GM12878 (cell line): Measurements from ENCODE around the gene AMBN. TPM values are rescaled to one million over a fixed set of nuclear protein-coding genes. Genes with fewer than 3 reads are reported as not detected.

Experiments used
- ATAC-seq: fragments of 200-7000 bp; cut with Tn5 transposase; 3 replicates; pipeline ENCODE4 v1.9.1; 2020; ENCODE audit warnings: mild to moderate bottlenecking, moderate library complexity
- BruUV-seq: library from RNA; stranded (reverse); fragments of 400-500 nt; replicated peaks from 2 replicates; lab custom pipeline; 2021; lab: Mats Ljungman, UMichigan
- CTCF ChIA-PET: fragments of 300-600 bp; sonication (Branson Sonifier 250); formaldehyde crosslinking; extraction: SDS; loops from one replicate; lab custom pipeline; 2021; ENCODE audit warnings: inconsistent platforms; lab: Yijun Ruan, JAX
- POLR2A ChIA-PET: fragments of 350-600 bp; formaldehyde crosslinking; extraction: SDS; loops from one replicate; lab custom pipeline; 2021; ENCODE audit warnings: inconsistent platforms; lab: Charles Lee
- RAD21 ChIA-PET: fragments of 300-600 bp; sonication (Branson Sonifier 250); formaldehyde crosslinking; loops from one replicate; lab custom pipeline; 2023; ENCODE audit warnings: antibody characterized with exemption; ENCODE audit not compliant: unreplicated experiment; lab: Charles Lee
- SMC1A ChIA-PET: fragments of 300-600 bp; sonication (Branson Sonifier 250); formaldehyde crosslinking; loops from one replicate; lab custom pipeline; 2023; ENCODE audit not compliant: unreplicated experiment, uncharacterized antibody; lab: Charles Lee
- DNase-seq: peaks from one replicate; pipeline ENCODE4 v3.0.0-alpha.2; 2011; ENCODE audit warnings: low read depth, low spot score
- FAIRE-seq: peaks from 3 replicates; lab custom pipeline; 2011; peaks lifted over from hg19 to GRCh38; lab: Jason Lieb, UNC
- H2AFZ ChIP-seq: 2 replicates; pipeline ENCODE4 v1.6.0; 2011; ENCODE audit warnings: low read depth, low read length, control low read depth; ENCODE audit not compliant: control insufficient read depth
- H3K27ac ChIP-seq: 2 replicates; pipeline ENCODE4 v1.5.1; 2011; ENCODE audit warnings: control low read depth; ENCODE audit not compliant: control insufficient read depth, insufficient read depth
- H3K27me3 ChIP-seq, 2 experiments: replicated peaks in 1 of 2; 2 replicates each; pipeline versions ENCODE4 v1.6.0 to v1.6.1; 2011; ENCODE audit warnings: low read length in 1 of 2; ENCODE audit not compliant: control insufficient read depth in 2 of 2, insufficient read depth in 2 of 2
- H3K36me3 ChIP-seq, 2 experiments: 2 replicates each; pipeline ENCODE4 v1.5.1; 2011; ENCODE audit warnings: low read length in 1 of 2; ENCODE audit not compliant: control insufficient read depth in 2 of 2, insufficient read depth in 2 of 2
- H3K4me1 ChIP-seq: 2 replicates; pipeline ENCODE4 v1.6.1; 2011; ENCODE audit warnings: mild to moderate bottlenecking, low read length, moderate library complexity, mixed read lengths; ENCODE audit not compliant: control insufficient read depth, insufficient read depth
- H3K4me2 ChIP-seq: 2 replicates; pipeline ENCODE4 v1.6.0; 2011; ENCODE audit warnings: control low read depth; ENCODE audit not compliant: control insufficient read depth, insufficient read depth
- H3K4me3 ChIP-seq: fragments of 200-600 bp; sonication (generic); 2 replicates; pipeline ENCODE4 v1.5.1; 2016
- H3K79me2 ChIP-seq: 2 replicates; pipeline ENCODE4 v1.6.0; 2011; ENCODE audit warnings: low read length; ENCODE audit not compliant: control insufficient read depth, insufficient read depth
- H3K9ac ChIP-seq: 2 replicates; pipeline ENCODE4 v1.8.0; 2011; ENCODE audit warnings: low read length, control low read depth, mixed read lengths; ENCODE audit not compliant: control insufficient read depth, insufficient read depth
- H3K9me3 ChIP-seq: replicated peaks from 3 replicates; pipeline ENCODE4 v1.5.1; 2011; ENCODE audit warnings: mild to moderate bottlenecking, low read length; ENCODE audit not compliant: control insufficient read depth, insufficient read depth
- H4K20me1 ChIP-seq: 2 replicates; pipeline ENCODE4 v1.6.0; 2011; ENCODE audit not compliant: control insufficient read depth, insufficient read depth
- ETV6 ChIP-seq, 2 experiments: fragments of 450-650 bp in 1 of 2; IDR thresholded peaks in 1 of 2; conservative IDR thresholded peaks in 1 of 2; 2 replicates each; pipeline ENCODE4 v1.6.1; 2014; ENCODE audit warnings: antibody characterized with exemption in 1 of 2, borderline replicate concordance in 1 of 2, low read depth in 1 of 2, mild to moderate bottlenecking in 1 of 2, moderate library complexity in 1 of 2
- GABPA ChIP-seq: IDR thresholded peaks from 2 replicates; pipeline ENCODE4 v1.6.1; 2014; ENCODE audit warnings: antibody characterized with exemption, low read depth, mild to moderate bottlenecking, inconsistent platforms
- IKZF2 ChIP-seq, 2 experiments: fragments of 450-650 bp; IDR thresholded peaks; 2 replicates each; pipeline ENCODE4 v1.6.1; 2017; ENCODE audit warnings: mild to moderate bottlenecking in 2 of 2, moderate library complexity in 2 of 2
- KLF5 ChIP-seq: fragments of 450-650 bp; IDR thresholded peaks from 2 replicates; pipeline ENCODE4 v1.6.1; 2014; ENCODE audit warnings: mild to moderate bottlenecking; ENCODE audit not compliant: partially characterized antibody
- MYB ChIP-seq: fragments of 150-350 bp; IDR thresholded peaks from 2 replicates; pipeline ENCODE4 v1.6.1; 2014; ENCODE audit warnings: mild to moderate bottlenecking, low read depth, low read length, borderline replicate concordance
- NR2C2 ChIP-seq: IDR thresholded peaks from 2 replicates; pipeline ENCODE4 v1.6.1; 2011; ENCODE audit warnings: borderline replicate concordance, low read depth; ENCODE audit not compliant: control insufficient read depth, insufficient read length
- PBX3 ChIP-seq: IDR thresholded peaks from 2 replicates; pipeline ENCODE4 v1.6.1; 2011; ENCODE audit warnings: mild to moderate bottlenecking, low read depth, low read length, moderate library complexity; ENCODE audit not compliant: insufficient replicate concordance
- POLR2AphosphoS2 ChIP-seq: IDR thresholded peaks from 2 replicates; pipeline ENCODE4 v1.6.1; 2011; ENCODE audit warnings: low read depth, mild to moderate bottlenecking, low read length, improper control_type of control experiment, moderate library complexity
- RAD51 ChIP-seq: fragments of 450-650 bp; IDR thresholded peaks from 2 replicates; pipeline ENCODE4 v1.6.1; 2016; ENCODE audit warnings: moderate library complexity, mild to moderate bottlenecking, inconsistent platforms
- TBL1XR1 ChIP-seq: IDR thresholded peaks from 2 replicates; pipeline ENCODE4 v1.6.1; 2012; ENCODE audit warnings: low read depth, low read length, improper control_type of control experiment
- ZNF217 ChIP-seq: fragments of 450-650 bp; IDR thresholded peaks from 2 replicates; pipeline ENCODE4 v1.6.1; 2017; ENCODE audit warnings: antibody characterized with exemption, mild to moderate bottlenecking
- ZNF24 ChIP-seq: fragments of 450-650 bp; IDR thresholded peaks from 2 replicates; pipeline ENCODE4 v1.6.1; 2017; ENCODE audit warnings: antibody characterized with exemption, mild to moderate bottlenecking
- ZNF384 ChIP-seq: IDR thresholded peaks from 2 replicates; pipeline ENCODE4 v1.6.1; 2012; ENCODE audit warnings: low read depth, mild to moderate bottlenecking, low read length, improper control_type of control experiment, borderline replicate concordance
- whole genome bisulfite sequencing: methylation state at CpG from one replicate; pipeline ENCODE4 v1.1.6; 2016; ENCODE audit warnings: low lambda C conversion rate; ENCODE audit not compliant: insufficient replicate concordance, insufficient coverage; ENCODE audit errors: missing lambda C conversion rate; 5-methylcytosine and 5-hydroxymethylcytosine counted together
- in situ Hi-C: fragments of 300-500 bp; cut with MboI; formaldehyde crosslinking; loops from 9 replicates; pipeline ENCODE4 v1.14.3; 2018; ENCODE audit warnings: mixed read lengths
- intact Hi-C: fragments of 100-400 bp; cut with micrococcal nuclease; formaldehyde crosslinking; loops from one replicate; pipeline ENCODE4 v1.14.2; 2022; ENCODE audit not compliant: unreplicated experiment
- polyA plus RNA-seq, 11 experiments: library from polyadenylated mRNA; depleted of rRNA in 4 of 11; unstranded in 6 of 11; stranded (reverse) in 5 of 11; fragments of >200 nt; fragmentation: Nextera tagmentation in 4 of 11; fragmentation: Illumina TruSeq in 1 of 11; extraction: Ambion mirVana in 4 of 11; extraction: Trizol in 1 of 11; gene quantifications; 1 replicate in 1 of 11; 2 replicates in 10 of 11; pipeline versions ENCODE4 v1.2.1 to v1.2.3, GENCODE V29; 2011 to 2016; ENCODE audit warnings: inconsistent platforms in 2 of 11, missing spikeins in 2 of 11, low read depth in 1 of 11
- total RNA-seq, 4 experiments: library from RNA; depleted of rRNA in 3 of 4; stranded (reverse); fragments of >200 nt in 3 of 4; fragmentation: Illumina TruSeq in 1 of 4; extraction: Trizol in 1 of 4; gene quantifications; 2 replicates each; pipeline versions ENCODE4 v1.2.1 to v1.2.3, GENCODE V29; 2013 to 2021
- TF ChIP-seq, protein P1 (sequence below): fragments of 450-650 bp; IDR thresholded peaks from 2 replicates; pipeline ENCODE4 v1.6.1; 2017; ENCODE audit warnings: mild to moderate bottlenecking, moderate library complexity
- TF ChIP-seq, protein P2 (sequence below): fragments of 450-650 bp; IDR thresholded peaks from 2 replicates; pipeline ENCODE4 v1.6.1; 2017; ENCODE audit warnings: mild to moderate bottlenecking

AMBN gene
- total and polyA plus RNA-seq, 10 of the 15 experiments (the other 5 are each of a cell fraction or from before 2014, with no cell fraction given): 0.18 TPM; not detected in 9

- no peak for FAIRE-seq
- Histone ChIP-seq H3K4me3 (no peak overlapping the region), H3K27me3 (no peaks in the 10 kb centered on the region), H3K9ac (no peak overlapping the region), H3K9me3 (no peaks in the 10 kb centered on the region), H3K36me3 (no peaks in the 10 kb centered on the region), H3K4me1 (no peaks in the 10 kb centered on the region), H4K20me1 (no peaks in the 10 kb centered on the region), H3K79me2 (no peaks in the 10 kb centered on the region), H3K4me2 (no peak overlapping the region), H3K27ac (no peak overlapping the region), H2AFZ (no peak overlapping the region)
- intact Hi-C loops: loop anchor here (2.0 to 10.0 kb wide), 5 partner anchors 55 to 868 kb away; no protein-coding TSS in a partner anchor
- SMC1A ChIA-PET: interaction anchor here (1.2 kb wide), 1 partner anchor 373 kb away, joined by 3 read pairs; no protein-coding TSS in a partner anchor
- WGBS: 18% methylated on average over 1 of the region's 1 CpG
- no peak for DNase-seq
- in situ Hi-C loops: no loop called here
- POLR2A ChIA-PET: no interaction called here
- CTCF ChIA-PET: interaction anchor here (1.0 to 3.1 kb wide), 6 partner anchors 25 to 372 kb away, joined by 3 to 8 read pairs (median 4); no protein-coding TSS in a partner anchor
- RAD21 ChIA-PET: interaction anchor here (0.7 to 1.9 kb wide), 2 partner anchors 290 to 679 kb away, joined by 3 to 4 read pairs; no protein-coding TSS in a partner anchor
- no TSS peak for BruUV-seq
- no peak for ATAC-seq
- TF ChIP-seq KLF5: no peak
- TF ChIP-seq, protein P1, sequence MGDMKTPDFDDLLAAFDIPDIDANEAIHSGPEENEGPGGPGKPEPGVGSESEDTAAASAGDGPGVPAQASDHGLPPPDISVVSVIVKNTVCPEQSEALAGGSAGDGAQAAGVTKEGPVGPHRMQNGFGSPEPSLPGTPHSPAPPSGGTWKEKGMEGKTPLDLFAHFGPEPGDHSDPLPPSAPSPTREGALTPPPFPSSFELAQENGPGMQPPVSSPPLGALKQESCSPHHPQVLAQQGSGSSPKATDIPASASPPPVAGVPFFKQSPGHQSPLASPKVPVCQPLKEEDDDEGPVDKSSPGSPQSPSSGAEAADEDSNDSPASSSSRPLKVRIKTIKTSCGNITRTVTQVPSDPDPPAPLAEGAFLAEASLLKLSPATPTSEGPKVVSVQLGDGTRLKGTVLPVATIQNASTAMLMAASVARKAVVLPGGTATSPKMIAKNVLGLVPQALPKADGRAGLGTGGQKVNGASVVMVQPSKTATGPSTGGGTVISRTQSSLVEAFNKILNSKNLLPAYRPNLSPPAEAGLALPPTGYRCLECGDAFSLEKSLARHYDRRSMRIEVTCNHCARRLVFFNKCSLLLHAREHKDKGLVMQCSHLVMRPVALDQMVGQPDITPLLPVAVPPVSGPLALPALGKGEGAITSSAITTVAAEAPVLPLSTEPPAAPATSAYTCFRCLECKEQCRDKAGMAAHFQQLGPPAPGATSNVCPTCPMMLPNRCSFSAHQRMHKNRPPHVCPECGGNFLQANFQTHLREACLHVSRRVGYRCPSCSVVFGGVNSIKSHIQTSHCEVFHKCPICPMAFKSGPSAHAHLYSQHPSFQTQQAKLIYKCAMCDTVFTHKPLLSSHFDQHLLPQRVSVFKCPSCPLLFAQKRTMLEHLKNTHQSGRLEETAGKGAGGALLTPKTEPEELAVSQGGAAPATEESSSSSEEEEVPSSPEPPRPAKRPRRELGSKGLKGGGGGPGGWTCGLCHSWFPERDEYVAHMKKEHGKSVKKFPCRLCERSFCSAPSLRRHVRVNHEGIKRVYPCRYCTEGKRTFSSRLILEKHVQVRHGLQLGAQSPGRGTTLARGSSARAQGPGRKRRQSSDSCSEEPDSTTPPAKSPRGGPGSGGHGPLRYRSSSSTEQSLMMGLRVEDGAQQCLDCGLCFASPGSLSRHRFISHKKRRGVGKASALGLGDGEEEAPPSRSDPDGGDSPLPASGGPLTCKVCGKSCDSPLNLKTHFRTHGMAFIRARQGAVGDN: no peak
- no peak for TF ChIP-seq MYB
- TF ChIP-seq ETV6 (conservative IDR thresholded peaks at IDR 0.05 in 1 of 2, IDR thresholded peaks at IDR 0.05 in 1 of 2; ENCODE audit: borderline replicate concordance in 1 of 2, low read depth in 1 of 2): no peak
- no peak for TF ChIP-seq PBX3
- TF ChIP-seq IKZF2 (IDR thresholded peaks at IDR 0.05): no peak
- no peak for TF ChIP-seq RAD51
- no peak for TF ChIP-seq POLR2AphosphoS2
- no peak for TF ChIP-seq ZNF24
- no peak for TF ChIP-seq GABPA
- TF ChIP-seq ZNF384: no peak
- TF ChIP-seq, protein P2, sequence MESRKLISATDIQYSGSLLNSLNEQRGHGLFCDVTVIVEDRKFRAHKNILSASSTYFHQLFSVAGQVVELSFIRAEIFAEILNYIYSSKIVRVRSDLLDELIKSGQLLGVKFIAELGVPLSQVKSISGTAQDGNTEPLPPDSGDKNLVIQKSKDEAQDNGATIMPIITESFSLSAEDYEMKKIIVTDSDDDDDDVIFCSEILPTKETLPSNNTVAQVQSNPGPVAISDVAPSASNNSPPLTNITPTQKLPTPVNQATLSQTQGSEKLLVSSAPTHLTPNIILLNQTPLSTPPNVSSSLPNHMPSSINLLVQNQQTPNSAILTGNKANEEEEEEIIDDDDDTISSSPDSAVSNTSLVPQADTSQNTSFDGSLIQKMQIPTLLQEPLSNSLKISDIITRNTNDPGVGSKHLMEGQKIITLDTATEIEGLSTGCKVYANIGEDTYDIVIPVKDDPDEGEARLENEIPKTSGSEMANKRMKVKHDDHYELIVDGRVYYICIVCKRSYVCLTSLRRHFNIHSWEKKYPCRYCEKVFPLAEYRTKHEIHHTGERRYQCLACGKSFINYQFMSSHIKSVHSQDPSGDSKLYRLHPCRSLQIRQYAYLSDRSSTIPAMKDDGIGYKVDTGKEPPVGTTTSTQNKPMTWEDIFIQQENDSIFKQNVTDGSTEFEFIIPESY: no peak
- TF ChIP-seq TBL1XR1: no peak
- no peak for TF ChIP-seq ZNF217
- TF ChIP-seq NR2C2: no peak
These were observed 32.1 kb upstream of the AMBN start for GRCh38 chr4:70559924-70560323.
